DLD1 (cell line): Measurements from ENCODE around the gene MAPK8.

ENCODE experiments used
- in situ Hi-C: cut with HindIII; loops from 2 replicates; pipeline ENCODE4 v1.10.0; 2017; ENCODE audit warnings: low sequenced_read_pairs

The MAPK8 gene

GRCh38 chr10:48446785-48447184, 140.3 kb downstream of the MAPK8 start:
- in situ Hi-C loops = loop anchor here (25.0 kb wide), 1 partner anchor 1909 kb away; no protein-coding TSS in a partner anchor

- in situ Hi-C loops = loop anchor here (25.0 kb wide), 1 partner anchor 1910 kb away; no protein-coding TSS in a partner anchor
Observed at GRCh38 chr10:48447356-48448215, 141.1 kb downstream of the MAPK8 start.

DNA sequence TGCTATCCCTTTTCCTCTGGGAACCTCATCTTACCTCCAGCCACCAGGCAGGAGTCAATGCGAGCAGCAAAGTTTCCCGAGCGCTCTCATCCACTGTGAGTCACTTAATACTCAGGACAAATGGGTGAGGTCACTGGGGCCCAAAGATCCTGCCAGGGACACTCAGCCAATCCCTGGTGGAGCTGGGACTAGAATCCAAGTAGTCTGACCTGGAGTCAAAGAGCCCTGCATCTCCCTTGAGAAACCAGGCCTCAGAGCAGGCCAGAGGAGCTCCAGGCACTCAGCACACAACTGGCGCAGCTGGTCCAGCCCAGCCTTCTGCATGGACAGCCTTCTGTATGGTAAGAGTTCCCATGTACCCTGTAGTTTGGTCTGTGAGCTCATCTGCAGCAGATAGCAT, 142.3 kb downstream of the MAPK8 start:
- in situ Hi-C loops = loop anchor here (25.0 kb wide), 1 partner anchor 1911 kb away; no protein-coding TSS in a partner anchor

DNA sequence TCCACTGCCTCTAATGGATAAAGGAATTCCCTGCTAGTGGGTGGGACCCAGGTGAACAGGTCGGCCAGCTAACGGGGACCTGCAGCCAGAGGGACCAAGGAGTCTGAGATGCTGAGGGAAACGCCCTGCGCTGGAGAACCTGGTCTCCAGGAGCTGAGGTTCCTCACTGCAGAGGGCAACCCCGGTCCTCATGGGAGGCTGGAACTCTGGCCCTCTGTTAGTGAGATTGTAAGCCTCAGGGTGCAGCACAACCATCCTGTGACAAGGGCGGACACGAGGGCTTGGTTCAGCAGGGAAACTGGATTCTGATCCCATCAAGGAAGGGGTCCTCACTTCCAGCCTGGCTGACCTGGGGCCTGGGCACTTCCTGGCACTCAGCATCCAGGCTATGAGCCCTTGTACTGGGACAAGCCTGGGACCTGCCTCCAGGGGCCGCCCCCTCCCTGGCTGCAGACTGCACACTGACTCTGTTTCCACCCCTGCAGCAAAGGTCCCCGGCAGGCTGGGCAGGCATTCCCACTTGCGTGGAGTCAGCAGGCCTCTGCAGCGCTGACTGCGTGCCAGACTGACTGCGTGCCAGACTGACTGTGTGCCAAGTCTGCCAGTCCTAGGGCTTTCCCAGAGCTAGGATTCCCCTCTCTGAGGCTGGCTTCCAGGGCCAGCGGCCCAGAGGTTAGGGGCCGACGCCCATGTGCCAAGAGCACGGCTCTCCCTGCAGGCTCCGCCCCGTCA, 143.2 kb downstream of the MAPK8 start:
- in situ Hi-C loops = loop anchor here (25.0 kb wide), 1 partner anchor 1912 kb away; no protein-coding TSS in a partner anchor

DNA sequence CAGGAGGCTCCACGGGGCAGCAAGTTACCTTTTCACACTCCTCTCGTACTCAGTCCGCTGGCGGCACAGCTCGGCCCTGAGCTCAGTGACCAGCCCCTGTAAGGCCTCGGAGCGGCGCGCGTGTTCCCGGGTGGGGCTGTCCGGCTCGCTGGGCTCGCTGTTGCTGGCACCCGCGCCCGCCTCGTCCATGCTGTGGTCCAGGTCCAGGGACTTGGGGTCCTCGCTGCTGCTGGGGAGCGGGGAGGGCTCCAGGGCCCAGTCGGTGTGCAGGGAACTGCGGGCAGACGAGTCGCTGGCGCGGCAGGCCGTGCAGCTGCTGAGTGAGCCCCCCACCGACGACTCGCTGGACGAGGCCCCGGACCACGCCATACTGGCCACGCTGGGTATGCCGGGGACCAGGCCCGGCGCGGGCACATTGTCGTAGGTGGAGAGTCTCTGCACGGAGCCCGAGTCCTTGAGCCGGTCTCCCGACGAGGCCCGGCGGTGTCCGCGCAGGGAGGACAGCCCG, 143.8 kb downstream of the MAPK8 start:
- in situ Hi-C loops = no loop called here

GRCh38 chr10:48450741-48451466, 144.4 kb downstream of the MAPK8 start:
- in situ Hi-C loops = no loop called here

GRCh38 chr10:48451969-48452878, 145.7 kb downstream of the MAPK8 start:
- in situ Hi-C loops = no loop called here

GRCh38 chr10:48452879-48453412, 146.5 kb downstream of the MAPK8 start:
- in situ Hi-C loops = no loop called here

DNA sequence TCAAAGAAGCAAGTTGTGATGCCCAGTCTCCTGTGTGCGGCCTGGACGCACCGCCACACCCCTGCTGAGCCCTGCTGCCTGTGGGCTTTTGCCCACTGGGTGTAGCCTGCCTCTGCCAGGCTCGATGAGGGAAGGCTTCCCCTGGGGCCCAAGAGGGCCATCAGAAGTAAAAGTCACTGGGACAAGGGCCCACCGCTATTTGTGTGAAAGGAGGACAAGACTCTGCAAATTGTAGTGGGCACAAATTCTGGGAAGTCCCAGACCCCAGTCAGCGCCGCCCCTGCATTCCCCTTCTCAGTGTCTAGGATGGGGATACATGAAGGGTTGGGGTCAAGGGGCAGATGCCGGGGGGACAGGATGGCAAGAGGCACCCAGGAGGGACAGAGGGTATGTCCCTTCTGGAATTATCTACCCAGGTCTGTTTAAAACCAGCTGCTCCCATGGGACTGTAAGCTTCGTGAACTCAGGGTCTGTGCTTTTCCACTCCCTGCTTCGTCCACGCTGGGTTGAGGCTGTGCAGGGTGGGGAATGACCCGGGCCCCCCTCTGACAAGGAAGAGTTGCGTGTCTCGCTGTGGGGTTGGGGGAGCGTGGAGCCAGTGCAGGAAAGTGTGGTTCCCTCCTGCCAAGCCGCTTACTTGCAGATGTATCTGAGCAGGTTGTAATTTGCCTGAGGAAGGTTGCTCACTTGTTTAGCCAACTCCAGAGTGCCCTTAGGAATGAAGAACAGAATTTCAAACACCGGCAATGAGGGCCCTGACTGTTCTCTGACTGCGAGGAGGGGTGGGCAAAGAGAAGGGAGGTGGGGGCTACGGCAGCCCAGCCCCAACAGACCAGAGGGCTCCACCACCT, 147.2 kb downstream of the MAPK8 start:
- in situ Hi-C loops = no loop called here

DNA sequence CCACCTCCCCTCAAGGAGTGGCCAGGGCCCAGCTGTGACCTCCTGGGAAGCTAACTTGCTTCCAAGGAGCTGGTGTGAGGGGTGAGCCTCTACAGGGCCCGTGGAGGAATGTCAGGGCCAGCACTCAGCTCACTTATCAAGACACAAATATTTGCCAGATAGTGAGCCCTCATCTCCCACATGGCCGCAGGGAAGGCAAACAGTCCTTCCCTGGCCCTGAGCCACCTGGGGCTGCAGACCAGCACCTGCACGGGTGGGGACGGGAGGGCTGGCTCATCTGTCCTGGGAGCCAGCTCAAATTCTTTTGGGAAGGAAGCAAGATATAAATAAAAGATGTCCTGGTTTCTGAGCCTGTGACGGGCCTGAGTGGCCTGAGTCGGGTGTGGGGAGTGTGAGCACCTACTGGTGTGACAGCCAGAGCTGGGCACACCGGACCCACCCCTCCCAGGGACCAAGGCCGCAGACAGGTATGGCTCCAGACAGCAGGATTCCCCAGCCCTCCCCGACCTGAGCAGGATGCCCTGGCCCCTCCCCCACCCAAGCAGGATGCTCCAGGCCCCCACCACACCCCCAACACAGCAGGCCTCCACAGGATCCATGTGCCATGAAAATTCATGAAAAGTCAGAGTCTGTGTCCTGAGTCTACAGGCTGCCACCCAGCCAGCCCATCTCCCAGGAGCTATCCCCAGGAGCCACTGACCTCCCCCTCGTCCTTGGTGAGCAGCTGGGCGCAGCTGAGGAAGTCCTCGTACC, 148.0 kb downstream of the MAPK8 start:
- in situ Hi-C loops = no loop called here

GRCh38 chr10:48455055-48455391, 148.5 kb downstream of the MAPK8 start:
- in situ Hi-C loops = no loop called here

GRCh38 chr10:48455392-48456151, 149.1 kb downstream of the MAPK8 start:
- in situ Hi-C loops = no loop called here

DNA sequence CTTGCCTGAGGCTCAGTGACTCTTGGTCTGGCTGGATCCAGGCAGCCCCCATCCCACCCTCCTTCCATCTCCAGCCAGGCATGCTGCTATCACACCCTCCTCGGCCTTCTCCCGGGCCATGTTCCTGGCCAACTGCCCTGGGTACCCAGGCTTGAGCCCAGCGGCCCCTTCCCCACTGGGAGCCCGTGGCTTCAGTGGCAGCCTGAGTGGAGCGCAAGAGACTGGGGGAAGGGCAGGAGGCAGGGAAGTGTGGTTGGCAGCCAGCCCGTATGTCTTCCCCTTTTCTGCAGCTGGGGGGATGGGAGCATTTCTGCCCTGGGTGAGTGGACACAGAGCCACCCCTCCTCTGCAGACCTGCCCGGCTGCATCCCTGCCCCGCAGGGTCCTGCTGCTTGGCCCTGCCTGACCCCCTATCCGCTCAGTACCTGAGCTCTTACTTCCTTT, 149.9 kb downstream of the MAPK8 start:
- in situ Hi-C loops = no loop called here

- in situ Hi-C loops = no loop called here
Observed at GRCh38 chr10:48456808-48457761, 150.6 kb downstream of the MAPK8 start.

DNA sequence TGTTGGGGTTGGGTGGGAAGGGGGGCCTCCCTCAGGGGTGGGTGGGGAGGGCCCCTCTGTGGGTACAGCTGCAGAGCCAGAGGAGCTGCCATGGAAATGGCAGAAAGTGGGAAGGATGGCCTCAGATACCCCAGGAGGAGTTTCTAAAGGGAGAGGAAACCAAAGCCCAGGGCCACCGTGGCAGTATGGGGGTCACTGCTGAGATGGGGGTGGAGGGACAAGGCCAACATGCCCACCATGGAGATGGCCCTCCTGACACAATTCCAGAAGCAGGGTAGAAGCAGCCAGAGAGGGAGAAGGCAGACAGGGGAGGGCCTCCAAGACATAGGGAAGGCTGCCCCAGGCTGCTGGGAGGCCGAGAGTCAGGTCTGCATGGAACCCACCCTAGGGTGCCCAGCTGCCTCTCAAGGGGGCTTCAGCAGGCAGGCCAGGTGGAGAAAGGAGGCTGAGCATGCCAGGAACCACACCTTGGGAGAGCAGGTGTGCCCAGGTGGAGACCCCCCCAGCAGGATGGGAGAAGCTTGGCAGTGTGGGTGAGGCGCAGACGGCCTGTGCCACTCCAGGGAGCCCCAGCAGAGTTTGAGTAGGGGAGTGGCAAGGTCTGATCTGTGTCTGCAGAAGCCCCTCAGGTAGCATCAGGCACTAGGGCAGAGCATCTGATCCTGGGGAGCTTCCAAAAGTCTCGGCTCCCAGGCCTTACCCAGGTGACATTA, 151.6 kb downstream of the MAPK8 start:
- in situ Hi-C loops = no loop called here

DNA sequence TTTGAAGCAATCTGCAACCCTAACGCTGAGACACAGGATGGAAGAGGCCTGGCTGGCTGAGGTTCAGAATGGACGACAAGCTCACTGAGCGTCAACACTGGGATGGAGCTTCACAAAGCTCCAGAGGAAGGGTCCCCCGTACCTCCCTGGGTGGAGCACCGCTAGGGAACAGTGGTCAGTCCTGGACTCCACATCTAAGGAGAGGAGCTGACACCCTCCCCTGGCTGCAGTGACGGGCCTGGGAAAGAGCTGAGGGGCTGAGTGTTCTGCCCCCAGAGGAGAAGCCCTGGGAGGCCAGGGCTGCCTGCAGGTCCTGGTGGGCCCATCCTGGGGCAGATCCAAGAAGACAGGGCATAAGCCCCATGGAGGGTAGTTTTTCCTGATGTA, 152.2 kb downstream of the MAPK8 start:
- in situ Hi-C loops = no loop called here
